ENCODE results near the gene SYT6. TPM values are rescaled to one million over a fixed set of nuclear protein-coding genes. Genes with fewer than 3 reads are reported as not detected.

The SYT6 gene
- polyA plus RNA-seq, 3 donors = 0.01 TPM; not detected in 2

- H3K4me1 Mint-ChIP-seq = peaks cover 40% of the 10 kb centered on the region
- 90% methylated on average over 7 of the region's 8 CpGs for WGBS (ENCODE audit: insufficient coverage)
- H3K27me3 Mint-ChIP-seq (ENCODE audit: low read depth in 3 of 3) = peaks cover under 1 to 2% (median 2%) of the 10 kb centered on the region in 3 donors
Observed at GRCh38 chr1:114086601-114087368, 66.9 kb downstream of the SYT6 start.

More at GRCh38 chr1:114086601-114087368, 66.9 kb downstream of the SYT6 start:
- Histone ChIP-seq H3K9me3 (replicated peaks in 1 of 2; ENCODE audit: control insufficient read depth in 1 of 2, insufficient read depth in 1 of 2, low read length in 2 of 2) (no peaks in the 10 kb centered on the region), H4K20me1 (ENCODE audit: insufficient read depth, low read length) (no peaks in the 10 kb centered on the region), H3K27me3 (ENCODE audit: control insufficient read depth in 2 of 2, insufficient read depth in 2 of 2, low read length in 2 of 2) (no peaks in the 10 kb centered on the region), H3K79me2 (ENCODE audit: insufficient read depth, low read length) (no peaks in the 10 kb centered on the region), H3K4me3 (replicated peaks in 1 of 3; ENCODE audit: low read depth in 2 of 3, low read length in 3 of 3) (no peak overlapping the region), H2AFZ (ENCODE audit: insufficient read depth, low read depth, low read length, poor library complexity, severe bottlenecking) (no peak overlapping the region), H3K4me1 (ENCODE audit: control insufficient read depth in 1 of 2, insufficient read depth in 2 of 2, low read length in 2 of 2) (peaks cover 37% of the 10 kb centered on the region in 2 donors), H3K36me3 (replicated peaks in 1 of 2; ENCODE audit: control insufficient read depth in 1 of 2, insufficient read depth in 2 of 2, low read length in 2 of 2) (no peaks in the 10 kb centered on the region), H3K27ac (ENCODE audit: low read depth in 1 of 2, low read length in 2 of 2) (no peak overlapping the region), H3K4me2 (replicated peaks; ENCODE audit: extremely low read depth, low read length, poor library complexity, severe bottlenecking) (no peak overlapping the region), H3K9ac (ENCODE audit: insufficient read depth, low read length, poor library complexity, severe bottlenecking) (no peak overlapping the region)
- intact Hi-C loops (cut with micrococcal nuclease) = loop anchor here in 1 of 2 donors (10.0 kb wide), 1 partner anchor 198 kb away; no protein-coding TSS in a partner anchor
- H3K27ac Mint-ChIP-seq = no peak overlapping the region
- H3K36me3 Mint-ChIP-seq = no peaks in the 10 kb centered on the region
- DNase-seq = no peak
- no peak for TF ChIP-seq CTCF (IDR thresholded peaks at IDR 0.05)
- H3K4me3 Mint-ChIP-seq = no peak overlapping the region
- peaks cover 0 to 3% (median 0%) of the 10 kb centered on the region in 7 donors for H3K9me3 Mint-ChIP-seq

Data from CD14-positive monocyte (primary cell).